ENCODE measurements around the gene ERN1. TPM values are rescaled to one million over a fixed set of nuclear protein-coding genes. Genes with fewer than 3 reads are reported as not detected.

The ERN1 gene
- total and polyA plus RNA-seq, 2 of the 8 experiments (the other 6 are each of a cell fraction or from before 2014, with no cell fraction given): 1.8 to 3.9 TPM

GRCh38 chr17:64092113-64092512, 37.8 kb downstream of the ERN1 start:
- Histone ChIP-seq H4K5ac (ENCODE audit: insufficient read length, low read depth, low read length) (no peak overlapping the region), H4K91ac (replicated peaks; ENCODE audit: insufficient read length, low read length) (no peak overlapping the region), H2BK12ac (ENCODE audit: low read depth, low read length) (no peak overlapping the region), H3K56ac (replicated peaks; ENCODE audit: insufficient read length, low read depth, low read length) (no peak overlapping the region), H3K9me3 (ENCODE audit: insufficient read depth in 2 of 2, low read depth in 1 of 2, low read length in 1 of 2) (no peaks in the 10 kb centered on the region; a peak in 1 of 4 replicates), H3K18ac (ENCODE audit: extremely low read depth, low read length) (no peak overlapping the region), H3K4me3 (ENCODE audit: extremely low read depth in 1 of 4, insufficient read depth in 2 of 4, low read depth in 3 of 4, low read length in 4 of 4) (no peak overlapping the region), H3K14ac (ENCODE audit: insufficient read length) (no peak overlapping the region), H3K4ac (replicated peaks; ENCODE audit: insufficient read length, low read depth, low read length) (no peak overlapping the region), H3K23ac (ENCODE audit: insufficient read length) (no peak overlapping the region), H2AFZ (ENCODE audit: low read length) (no peak overlapping the region), H3K27me3 (replicated peaks in 1 of 4; ENCODE audit: control insufficient read depth in 3 of 4, extremely low read depth in 1 of 4, insufficient read depth in 3 of 4, low read length in 3 of 4) (no peaks in the 10 kb centered on the region; a peak in 1 of 7 replicates), H2BK5ac (ENCODE audit: low read depth, low read length) (no peak overlapping the region), H3K79me2 (ENCODE audit: control insufficient read depth in 1 of 2, insufficient read depth in 2 of 2, low read length in 2 of 2) (no peaks in the 10 kb centered on the region), H3K4me2 (ENCODE audit: insufficient read depth in 1 of 2, low read depth in 2 of 2, low read length in 2 of 2) (no peak overlapping the region), H4K8ac (ENCODE audit: extremely low read depth, insufficient read depth, low read length) (0 out of 2 replicates have a peak overlapping the region, but pooled peaks have one; percentile 9), H3K4me1 (replicated peaks in 1 of 4; ENCODE audit: control insufficient read depth in 3 of 4, insufficient read depth in 4 of 4, low read length in 3 of 4) (no peaks in the 10 kb centered on the region; a peak in 1 of 7 replicates), H2AK5ac (ENCODE audit: low read depth, low read length) (no peak overlapping the region), H3K27ac (ENCODE audit: low read depth, low read length) (no peak overlapping the region), H4K20me1 (replicated peaks in 1 of 2; ENCODE audit: control insufficient read depth in 1 of 2, insufficient read depth in 2 of 2, low read length in 2 of 2) (no peaks in the 10 kb centered on the region), H2BK120ac (replicated peaks; ENCODE audit: low read depth, low read length) (no peak overlapping the region), H2BK20ac (ENCODE audit: low read length) (no peak overlapping the region), H3K23me2 (ENCODE audit: low read depth, low read length) (no peaks in the 10 kb centered on the region), H3K79me1 (ENCODE audit: low read depth, low read length) (no peaks in the 10 kb centered on the region), H3K9ac (replicated peaks in 1 of 4; ENCODE audit: extremely low read depth in 1 of 4, low read depth in 3 of 4, low read length in 3 of 4) (no peak overlapping the region), H3K36me3 (ENCODE audit: control insufficient read depth in 2 of 4, insufficient read depth in 4 of 4, low read length in 3 of 4) (no peaks in the 10 kb centered on the region; a peak in 1 of 8 replicates), H2BK15ac (ENCODE audit: low read length) (no peak overlapping the region)
- no peak for TF ChIP-seq CTBP2 (IDR thresholded peaks at IDR 0.05; ENCODE audit: borderline replicate concordance, insufficient read depth, insufficient read length, low read length)
- no peak for TF ChIP-seq RNF2 (IDR thresholded peaks at IDR 0.05; ENCODE audit: borderline replicate concordance, low read depth, low read length, missing control alignments, poor library complexity, severe bottlenecking)
- no peak for TF ChIP-seq HDAC2 (IDR thresholded peaks at IDR 0.05; ENCODE audit: borderline replicate concordance in 1 of 2, low read depth in 2 of 2, low read length in 2 of 2)
- TF ChIP-seq YY1 (IDR thresholded peaks at IDR 0.05; ENCODE audit: low read depth, low read length): no peak
- no peak for TF ChIP-seq SUZ12 (IDR thresholded peaks at IDR 0.05; ENCODE audit: low read length)
- no peak for TF ChIP-seq MAFK (IDR thresholded peaks at IDR 0.05; ENCODE audit: low read depth, low read length)
- TF ChIP-seq ZNF274 (IDR thresholded peaks at IDR 0.05; ENCODE audit: borderline replicate concordance, extremely low read depth, low read length): no peak
- no peak for TF ChIP-seq POU5F1 (IDR thresholded peaks at IDR 0.05; ENCODE audit: low read depth, low read length)
- TF ChIP-seq HDAC6 (IDR thresholded peaks at IDR 0.05; ENCODE audit: low read depth, low read length): no peak
- no peak for TF ChIP-seq KDM1A (IDR thresholded peaks at IDR 0.05; ENCODE audit: borderline replicate concordance, low read length)
- TF ChIP-seq EGR1 (IDR thresholded peaks at IDR 0.05; ENCODE audit: borderline replicate concordance, low read depth, low read length): no peak
- POLR2A ChIA-PET (ENCODE audit: partially characterized antibody): interaction anchor here (1.9 kb wide), 1 partner anchor 54 kb away, joined by 9 read pairs; no protein-coding TSS in a partner anchor
- FAIRE-seq (no peak), DNase-seq (ENCODE audit: low read depth in 1 of 2, low spot score in 2 of 2) (no peak)
- CTCF ChIA-PET (ENCODE audit: partially characterized antibody): interaction anchor here (1.0 to 3.7 kb wide), 4 partner anchors 28 to 190 kb away, joined by 3 to 17 read pairs (median 4); no protein-coding TSS in a partner anchor
- WGBS, 2 experiments (ENCODE audit: extremely low coverage in 1 of 2, insufficient coverage in 1 of 2, insufficient read length in 1 of 2, insufficient replicate concordance in 2 of 2, low coverage in 1 of 2, low lambda C conversion rate in 2 of 2, missing lambda C conversion rate in 1 of 2): 97% methylated on average over 2 of the region's 2 CpGs; no CpG with 5 or more reads in 1 of the 2 experiments
